ENCODE measurements around the gene DYNC2LI1.
A peak's percentile ranks its signal among the peaks of the same experiment; 100 is the strongest.

DNA sequence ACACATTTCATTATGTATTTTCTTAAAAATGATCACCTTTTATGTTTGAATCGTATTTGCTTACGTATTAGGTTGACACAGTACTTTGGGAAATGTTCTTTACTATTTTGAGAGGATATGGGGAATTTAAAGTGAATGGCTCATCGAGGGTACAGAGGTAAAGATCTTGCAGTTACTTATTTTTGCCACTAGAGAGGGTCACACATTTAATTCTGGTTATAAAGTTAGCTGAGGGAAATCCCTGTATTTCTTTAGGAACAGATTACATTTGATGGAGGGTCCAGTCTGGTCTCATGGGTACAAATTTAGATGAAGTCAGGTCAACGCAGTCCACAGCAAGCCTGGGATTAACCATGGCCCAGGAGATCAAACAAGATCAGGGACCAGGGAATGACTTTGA, 24.5 kb downstream of the DYNC2LI1 start:
- peak; percentile 12 for TF ChIP-seq CTCF (IDR thresholded peaks at IDR 0.05; ENCODE audit: low read depth, low read length)
- TF ChIP-seq POLR2A (IDR thresholded peaks at IDR 0.05; ENCODE audit: extremely low read depth, insufficient read length), result no peak

All from NB4 (cell line).